ENCODE measurements around the gene AMBN.
"Not testable (repeated sequence)": the region's sequence is repeated elsewhere in the genome, so short reads cannot be mapped to it uniquely, and the experiment has no call there.

The AMBN gene

GRCh38 chr4:70608324-70608723, 16.3 kb downstream of the AMBN start:
- no peak for DNase-seq

GRCh38 chr4:70613306-70614183, 21.5 kb downstream of the AMBN start:
- DNase-seq, result no peak

GRCh38 chr4:70614184-70614555, 22.1 kb downstream of the AMBN start:
- no peak for DNase-seq

- no peak for DNase-seq
Measured at GRCh38 chr4:70619288-70619687, 27.2 kb downstream of the AMBN start.

- DNase-seq, result no peak
Measured at GRCh38 chr4:70619778-70620177, 27.7 kb downstream of the AMBN start.

GRCh38 chr4:70623323-70623722, 31.3 kb downstream of the AMBN start:
- no peak for DNase-seq

GRCh38 chr4:70624226-70624793, 32.3 kb downstream of the AMBN start:
- no peak for DNase-seq

- no peak for DNase-seq
Measured at GRCh38 chr4:70627620-70628019, 35.6 kb downstream of the AMBN start.

GRCh38 chr4:70628444-70628843, 36.4 kb downstream of the AMBN start, which contains the start of gene ENAM:
Gene ENAM, plus strand, starts transcription at chr4:70628744. Its CDS starts 757 bp downstream, at chr4:70629501.
- DNase-seq, result no peak

GRCh38 chr4:70629469-70630090, 37.5 kb downstream of the AMBN start:
- no peak for DNase-seq

GRCh38 chr4:70630162-70630561, 38.1 kb downstream of the AMBN start:
- DNase-seq, result no peak

GRCh38 chr4:70632028-70632427, 40.0 kb downstream of the AMBN start:
- DNase-seq, result no peak

GRCh38 chr4:70634482-70634881, 42.4 kb downstream of the AMBN start:
- no peak for DNase-seq

- DNase-seq, result no peak
Measured at GRCh38 chr4:70637239-70637913, 45.3 kb downstream of the AMBN start.

- DNase-seq, result no peak
Measured at GRCh38 chr4:70640192-70640591, 48.1 kb downstream of the AMBN start.

GRCh38 chr4:70650741-70651140, 58.7 kb downstream of the AMBN start:
- not testable (repeated sequence) for DNase-seq

GRCh38 chr4:70651864-70652506, 59.9 kb downstream of the AMBN start:
- DNase-seq, result no peak

- no peak for DNase-seq
Measured at GRCh38 chr4:70654605-70655011, 62.6 kb downstream of the AMBN start.
